Stimulated activated effector memory CD8-positive, alpha-beta T cell treated with anti-CD3 and anti-CD28 coated beads, Interleukin-12 subunit alpha, Interleukin-12 subunit beta, amount 100 ng/mL, for 72 hours (primary cell): Measurements from ENCODE around the gene PXYLP1.

Experiments
- ATAC-seq: fragments of 150-1000 bp; cut with Tn5 transposase; 2 replicates; pipeline ENCODE4 v1.10.0; 2021
- DNase-seq, 2 donors: peaks; one replicate each; pipeline ENCODE4 v3.0.0; 2021 to 2022; ENCODE audit warnings: low spot score in 2 of 2
- H3K27ac Mint-ChIP-seq: one replicate; pipeline ENCODE4 v1.8.0; 2022; ENCODE audit warnings: mild to moderate bottlenecking, mixed read lengths
- H3K36me3 Mint-ChIP-seq: one replicate; pipeline ENCODE4 v1.8.0; 2022; ENCODE audit warnings: mild to moderate bottlenecking, mixed read lengths
- H3K4me1 Mint-ChIP-seq: one replicate; pipeline ENCODE4 v1.8.0; 2022; ENCODE audit warnings: mixed read lengths
- H3K4me3 Mint-ChIP-seq: one replicate; pipeline ENCODE4 v1.8.0; 2022; ENCODE audit warnings: mild to moderate bottlenecking, mixed read lengths
- H3K9me3 Mint-ChIP-seq: one replicate; pipeline ENCODE4 v1.8.0; 2022; ENCODE audit warnings: mixed read lengths

PXYLP1 gene

GRCh38 chr3:141268791-141269190 lies 37.2 kb downstream of the PXYLP1 start:
- Mint-ChIP-seq H3K27ac (no peak overlapping the region), H3K4me1 (peaks cover 51% of the 10 kb centered on the region), H3K9me3 (no peaks in the 10 kb centered on the region), H3K4me3 (no peak overlapping the region), H3K36me3 (no peaks in the 10 kb centered on the region)
- DNase-seq (no peak), ATAC-seq (no peak)

DNA sequence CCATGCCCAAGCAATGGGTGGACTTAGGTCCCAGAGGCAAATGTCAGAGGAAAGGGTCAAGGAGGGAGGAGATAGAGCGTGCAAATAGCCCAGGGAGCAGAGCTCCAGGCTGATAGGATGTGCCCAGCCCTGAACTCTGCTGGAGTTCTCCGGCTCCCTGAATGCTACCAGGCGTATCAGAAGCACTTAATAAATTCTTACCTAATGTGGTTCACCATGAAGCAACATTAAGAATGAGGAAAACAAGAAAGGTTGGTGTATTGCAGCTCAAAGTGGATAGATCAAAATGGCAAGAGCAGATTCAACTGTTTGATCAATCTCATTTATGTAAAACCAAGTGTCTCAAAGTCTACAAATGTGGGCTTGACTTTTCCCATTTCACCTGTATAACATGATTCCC lies 38.3 kb downstream of the PXYLP1 start:
- Mint-ChIP-seq H3K27ac (peak overlapping the region; percentile 2), H3K36me3 (no peaks in the 10 kb centered on the region), H3K4me3 (no peak overlapping the region), H3K4me1 (peaks cover 59% of the 10 kb centered on the region), H3K9me3 (no peaks in the 10 kb centered on the region)
- DNase-seq, result no peak
- ATAC-seq, result no peak

DNA sequence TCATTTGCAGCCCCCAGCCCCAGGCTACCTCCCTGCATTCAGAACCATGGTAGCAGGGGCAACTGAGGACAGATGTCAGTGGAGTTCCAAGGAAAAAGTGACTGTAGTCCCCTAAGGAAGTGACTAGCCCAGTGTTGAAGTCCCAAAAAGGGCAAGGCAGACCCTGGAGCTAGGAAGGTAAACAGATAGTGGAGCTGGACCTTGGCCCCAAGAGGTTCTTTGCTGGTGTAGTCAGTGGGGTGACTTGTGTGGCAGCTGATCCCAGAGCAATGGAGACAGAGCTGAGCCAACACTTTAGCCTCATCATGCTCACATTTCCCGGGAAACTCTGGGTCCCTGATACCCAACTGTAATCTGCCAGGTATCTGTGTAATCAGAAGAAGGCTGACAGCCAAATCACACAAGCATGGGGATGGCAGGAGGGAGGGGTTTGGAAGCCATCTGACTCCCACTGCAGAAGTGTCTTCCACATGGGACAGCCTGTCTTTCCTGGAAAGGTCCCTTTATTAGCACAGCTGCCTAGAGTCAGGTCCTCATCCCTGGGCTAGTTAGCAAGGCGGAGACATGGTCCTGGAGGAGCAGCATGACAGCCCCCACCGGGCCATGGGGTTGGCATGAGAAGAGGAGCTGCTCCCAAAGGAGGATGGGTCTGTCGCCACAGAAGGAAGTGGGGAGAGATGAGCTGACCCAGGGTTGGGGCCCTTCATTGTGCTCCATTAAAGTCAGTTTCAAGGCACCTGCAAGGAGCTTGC lies 39.8 kb downstream of the PXYLP1 start:
- ATAC-seq, result no peak
- DNase-seq, result no peak
- no peaks in the 10 kb centered on the region for H3K9me3 Mint-ChIP-seq
- no peaks in the 10 kb centered on the region for H3K36me3 Mint-ChIP-seq
- no peak overlapping the region for H3K4me3 Mint-ChIP-seq
- H3K27ac Mint-ChIP-seq, result no peak overlapping the region
- peaks cover 51% of the 10 kb centered on the region for H3K4me1 Mint-ChIP-seq

DNA sequence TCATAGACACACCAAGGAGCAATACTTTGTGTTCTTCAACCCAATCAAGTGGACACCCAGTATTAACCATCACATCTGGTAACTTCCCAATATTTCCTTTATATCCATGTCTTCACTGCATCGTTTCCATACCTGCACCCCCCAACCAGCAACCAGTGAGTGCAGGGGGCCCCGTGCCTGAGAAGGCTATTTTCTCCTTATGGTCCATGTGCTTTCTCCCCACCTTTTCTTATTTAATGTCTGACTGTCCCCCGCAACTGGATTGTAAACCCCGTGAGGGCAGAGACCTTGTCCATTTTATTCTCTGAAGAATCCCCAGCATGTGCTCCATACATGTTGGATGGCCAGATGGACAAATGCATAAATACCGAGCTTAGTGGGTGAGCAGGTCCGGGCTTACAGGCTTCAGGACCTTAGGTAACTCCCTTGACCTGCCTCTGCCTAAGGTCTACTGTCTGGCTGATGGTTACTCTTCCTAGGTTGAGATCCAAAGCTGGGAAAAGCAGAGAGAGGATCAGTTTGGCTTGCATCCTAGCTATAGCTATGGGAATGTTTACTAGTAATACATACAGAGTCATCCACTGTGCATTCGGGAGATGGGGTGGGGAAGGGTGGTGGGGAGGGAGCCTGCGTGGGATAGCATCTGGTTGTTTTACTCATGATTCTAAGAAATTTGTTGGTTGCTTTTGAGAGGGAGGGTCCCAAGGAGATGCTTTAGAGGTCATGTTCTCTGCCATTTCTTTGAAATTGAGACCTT lies 41.5 kb downstream of the PXYLP1 start:
- no peaks in the 10 kb centered on the region for H3K9me3 Mint-ChIP-seq
- no peak overlapping the region for H3K4me3 Mint-ChIP-seq
- DNase-seq (no peak), ATAC-seq (no peak)
- no peak overlapping the region for H3K27ac Mint-ChIP-seq
- H3K4me1 Mint-ChIP-seq, result peaks cover 36% of the 10 kb centered on the region
- no peaks in the 10 kb centered on the region for H3K36me3 Mint-ChIP-seq

- Mint-ChIP-seq H3K9me3 (no peaks in the 10 kb centered on the region), H3K4me1 (peaks cover 33% of the 10 kb centered on the region), H3K36me3 (no peaks in the 10 kb centered on the region), H3K27ac (peak overlapping the region; percentile 84), H3K4me3 (peak overlapping the region; percentile 2)
- ATAC-seq (no peak), DNase-seq (no peak)
Measured at GRCh38 chr3:141273700-141274410, 42.2 kb downstream of the PXYLP1 start.

GRCh38 chr3:141274411-141275031 lies 42.9 kb downstream of the PXYLP1 start:
- H3K27ac Mint-ChIP-seq, result peak overlapping the region; percentile 84
- DNase-seq (no peak), ATAC-seq (no peak)
- H3K4me3 Mint-ChIP-seq, result peak overlapping the region; percentile 2
- H3K36me3 Mint-ChIP-seq, result no peaks in the 10 kb centered on the region
- no peaks in the 10 kb centered on the region for H3K9me3 Mint-ChIP-seq
- H3K4me1 Mint-ChIP-seq, result peaks cover 39% of the 10 kb centered on the region

DNA sequence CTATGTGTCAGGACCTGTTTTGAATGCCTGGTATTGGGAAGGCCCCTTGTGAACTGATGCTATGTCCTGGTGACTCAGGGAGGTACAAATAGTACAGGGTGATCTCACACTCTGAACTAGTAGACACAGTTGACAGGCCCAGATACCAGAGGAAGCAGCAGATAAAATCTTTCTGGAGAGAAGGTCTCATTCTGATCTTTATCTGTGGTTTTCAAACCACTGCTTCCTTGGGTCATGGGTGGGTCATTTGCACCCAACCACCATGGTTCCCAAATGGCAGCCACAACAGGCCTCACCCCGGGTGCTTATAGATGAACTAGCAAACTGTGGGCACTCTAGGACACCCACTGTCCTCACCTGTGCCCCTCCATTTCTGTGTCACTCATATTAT lies 43.4 kb downstream of the PXYLP1 start:
- H3K9me3 Mint-ChIP-seq, result no peaks in the 10 kb centered on the region
- no peaks in the 10 kb centered on the region for H3K36me3 Mint-ChIP-seq
- H3K4me3 Mint-ChIP-seq, result peak overlapping the region; percentile 2
- peaks cover 39% of the 10 kb centered on the region for H3K4me1 Mint-ChIP-seq
- peak; percentile 94 for ATAC-seq
- H3K27ac Mint-ChIP-seq, result peak overlapping the region; percentile 84
- no peak for DNase-seq

DNA sequence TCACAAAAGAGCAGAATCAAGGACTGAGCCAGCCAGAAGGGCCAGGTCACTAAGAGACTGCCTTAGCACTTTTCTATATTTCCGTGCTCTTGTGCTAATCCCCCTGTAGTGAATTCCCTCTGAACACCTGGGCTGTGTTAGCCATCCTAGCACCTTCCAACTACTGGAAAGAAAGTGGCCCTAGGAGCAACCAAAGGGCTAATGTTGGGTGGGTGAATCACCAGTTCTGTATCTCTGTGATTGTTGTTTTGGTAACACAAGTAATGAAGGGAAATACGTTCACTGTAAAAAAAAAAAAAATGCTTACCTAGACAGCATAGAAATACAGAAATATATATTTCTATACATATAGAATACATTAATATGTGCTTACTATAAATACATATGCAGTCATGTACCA lies 43.9 kb downstream of the PXYLP1 start:
- Mint-ChIP-seq H3K4me1 (peaks cover 39% of the 10 kb centered on the region), H3K36me3 (no peaks in the 10 kb centered on the region), H3K9me3 (no peaks in the 10 kb centered on the region), H3K27ac (peak overlapping the region; percentile 84), H3K4me3 (no peak overlapping the region)
- ATAC-seq, result no peak
- no peak for DNase-seq

DNA sequence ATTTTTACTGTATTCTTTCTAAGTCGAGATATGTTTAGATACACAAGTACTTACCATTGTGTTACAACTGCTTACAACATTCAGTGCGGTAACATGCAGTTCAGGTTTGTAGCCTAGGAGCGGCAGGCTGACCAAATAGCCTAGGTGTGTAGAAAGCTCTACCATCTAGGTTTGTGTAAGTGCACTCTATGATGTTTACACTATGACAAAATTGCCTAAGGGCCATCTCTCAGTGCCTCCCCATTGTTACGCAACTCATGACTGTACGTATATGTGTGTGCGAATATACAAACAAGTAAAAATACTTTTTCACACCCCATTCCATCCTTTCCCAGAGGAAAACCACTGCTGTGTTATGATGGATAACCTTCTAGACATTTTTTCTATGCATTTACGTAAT lies 44.3 kb downstream of the PXYLP1 start:
- Mint-ChIP-seq H3K4me3 (no peak overlapping the region), H3K27ac (no peak overlapping the region), H3K9me3 (no peaks in the 10 kb centered on the region), H3K36me3 (no peaks in the 10 kb centered on the region), H3K4me1 (peaks cover 39% of the 10 kb centered on the region)
- ATAC-seq (no peak), DNase-seq (no peak)

GRCh38 chr3:141276398-141276797 lies 44.8 kb downstream of the PXYLP1 start:
- ATAC-seq (no peak), DNase-seq (no peak)
- H3K9me3 Mint-ChIP-seq, result no peaks in the 10 kb centered on the region
- peaks cover 39% of the 10 kb centered on the region for H3K4me1 Mint-ChIP-seq
- no peak overlapping the region for H3K4me3 Mint-ChIP-seq
- no peaks in the 10 kb centered on the region for H3K36me3 Mint-ChIP-seq
- no peak overlapping the region for H3K27ac Mint-ChIP-seq

- DNase-seq (no peak), ATAC-seq (no peak)
- Mint-ChIP-seq H3K4me3 (no peak overlapping the region), H3K27ac (no peak overlapping the region), H3K9me3 (no peaks in the 10 kb centered on the region), H3K36me3 (no peaks in the 10 kb centered on the region), H3K4me1 (peaks cover 34% of the 10 kb centered on the region)
Measured at GRCh38 chr3:141277451-141277850, 45.8 kb downstream of the PXYLP1 start.

DNA sequence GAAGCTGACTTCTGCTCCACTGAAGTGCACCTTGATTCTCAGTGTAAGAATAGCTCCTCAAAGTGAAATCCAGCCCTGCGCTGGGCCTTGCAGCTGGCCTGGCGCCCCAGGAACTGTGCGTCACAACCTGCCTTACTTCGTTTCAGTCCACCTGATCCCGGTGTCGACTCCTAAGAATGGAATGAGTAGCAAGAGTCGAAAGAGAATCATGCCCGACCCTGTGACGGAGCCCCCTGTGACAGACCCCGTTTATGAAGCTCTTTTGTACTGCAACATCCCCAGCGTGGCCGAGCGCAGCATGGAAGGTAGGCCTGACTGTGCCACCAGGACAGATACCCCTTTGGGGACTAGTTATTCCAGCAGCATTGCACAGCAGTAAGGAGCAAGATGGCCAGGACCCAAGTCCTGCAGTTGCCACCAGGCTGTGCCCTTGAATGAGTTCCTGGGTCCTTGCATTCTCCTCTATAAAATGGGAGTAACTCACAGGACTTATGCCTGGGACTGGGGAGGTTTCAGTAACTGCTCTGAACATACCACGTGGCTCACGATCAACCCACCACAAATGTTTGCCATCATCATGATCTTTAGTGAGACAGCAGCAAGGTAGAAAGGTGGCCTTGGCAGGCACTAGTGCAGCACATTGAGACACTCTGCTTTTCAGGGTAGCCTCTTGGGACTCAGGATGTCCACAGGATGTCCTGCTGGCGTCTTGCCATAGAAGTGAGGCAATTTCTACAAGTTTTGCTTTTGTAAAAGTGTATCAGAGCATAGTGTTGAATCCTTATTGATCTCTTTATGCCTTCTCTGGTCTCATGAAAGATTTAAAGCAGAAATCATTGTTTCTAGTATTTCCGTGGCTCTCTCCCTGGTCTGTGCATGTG lies 46.8 kb downstream of the PXYLP1 start:
- Mint-ChIP-seq H3K36me3 (no peaks in the 10 kb centered on the region), H3K9me3 (no peaks in the 10 kb centered on the region), H3K4me1 (peaks cover 27% of the 10 kb centered on the region), H3K4me3 (no peak overlapping the region), H3K27ac (no peak overlapping the region)
- ATAC-seq (no peak), DNase-seq (no peak)

DNA sequence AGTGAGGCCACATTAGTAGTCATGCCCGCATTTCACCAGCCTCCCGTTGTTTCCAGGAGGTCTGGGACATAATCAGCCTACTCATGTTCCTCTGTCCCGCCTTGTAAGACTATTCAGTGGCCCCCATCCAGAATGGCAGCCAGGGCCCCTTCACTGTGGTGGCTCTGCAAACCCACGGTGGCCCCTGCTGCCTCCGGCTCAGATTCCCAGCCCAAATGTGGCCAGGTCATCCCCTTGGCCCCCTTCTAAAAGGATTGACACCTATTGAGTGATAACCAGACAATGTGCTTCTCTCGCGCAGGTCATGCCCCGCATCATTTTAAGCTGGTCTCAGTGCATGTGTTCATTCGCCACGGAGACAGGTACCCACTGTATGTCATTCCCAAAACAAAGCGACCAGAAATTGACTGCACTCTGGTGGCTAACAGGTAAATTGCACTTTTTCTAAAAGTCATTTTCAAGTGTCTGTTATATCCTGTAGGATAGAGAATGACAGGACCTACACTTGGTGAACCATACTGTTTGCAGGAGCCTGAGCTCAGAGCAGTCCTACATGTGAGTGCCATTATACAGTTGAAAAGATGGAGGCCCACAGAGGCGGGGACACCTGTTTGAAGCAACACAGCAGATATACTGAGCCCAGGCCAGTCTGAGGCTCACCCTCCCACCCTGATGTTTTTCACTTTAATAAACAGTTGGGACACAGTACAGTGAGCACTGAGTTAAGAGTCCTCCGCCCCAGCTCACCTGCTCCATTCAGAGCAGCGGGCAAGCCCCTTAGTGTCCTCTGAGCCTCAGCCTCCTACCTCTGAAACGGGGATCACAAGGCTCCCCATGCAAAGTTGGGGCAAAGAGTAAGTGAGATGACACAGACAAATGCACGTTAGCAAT lies 47.7 kb downstream of the PXYLP1 start:
- no peaks in the 10 kb centered on the region for H3K9me3 Mint-ChIP-seq
- DNase-seq (no peak), ATAC-seq (peak; percentile 52)
- H3K4me3 Mint-ChIP-seq, result no peak overlapping the region
- H3K4me1 Mint-ChIP-seq, result peaks cover 18% of the 10 kb centered on the region
- H3K36me3 Mint-ChIP-seq, result no peaks in the 10 kb centered on the region
- no peak overlapping the region for H3K27ac Mint-ChIP-seq

DNA sequence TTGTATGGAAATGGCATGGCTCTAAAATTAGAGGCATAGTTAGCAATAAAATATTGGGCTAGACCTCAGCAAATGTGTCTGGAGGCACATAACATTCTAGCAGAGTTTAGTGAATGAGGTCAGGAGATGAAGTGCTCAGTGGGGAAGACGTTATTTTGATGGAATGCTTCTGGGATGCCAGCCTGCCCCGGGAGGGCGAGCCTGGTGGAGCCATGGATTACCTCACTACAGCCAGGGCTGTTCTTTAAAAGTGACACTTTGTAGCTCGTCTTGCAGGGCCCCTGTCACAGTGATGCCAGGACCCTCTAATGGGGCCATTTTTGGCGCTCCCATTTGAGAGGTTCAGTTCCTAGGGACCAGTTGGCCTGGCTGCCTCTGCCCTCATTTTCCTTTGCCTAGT lies 48.5 kb downstream of the PXYLP1 start:
- ATAC-seq, result no peak
- Mint-ChIP-seq H3K4me1 (peaks cover 11% of the 10 kb centered on the region), H3K9me3 (no peaks in the 10 kb centered on the region), H3K36me3 (peaks cover 4% of the 10 kb centered on the region), H3K27ac (no peak overlapping the region), H3K4me3 (no peak overlapping the region)
- no peak for DNase-seq
